ENCODE results near the gene PTPN6. TPM values are rescaled to one million over a fixed set of nuclear protein-coding genes. Genes with fewer than 3 reads are reported as not detected.

The PTPN6 gene
- total and polyA plus RNA-seq, 2 of the 13 experiments (the other 11 are each of a cell fraction or from before 2014, with no cell fraction given), result 10.5 to 10.6 TPM

DNA sequence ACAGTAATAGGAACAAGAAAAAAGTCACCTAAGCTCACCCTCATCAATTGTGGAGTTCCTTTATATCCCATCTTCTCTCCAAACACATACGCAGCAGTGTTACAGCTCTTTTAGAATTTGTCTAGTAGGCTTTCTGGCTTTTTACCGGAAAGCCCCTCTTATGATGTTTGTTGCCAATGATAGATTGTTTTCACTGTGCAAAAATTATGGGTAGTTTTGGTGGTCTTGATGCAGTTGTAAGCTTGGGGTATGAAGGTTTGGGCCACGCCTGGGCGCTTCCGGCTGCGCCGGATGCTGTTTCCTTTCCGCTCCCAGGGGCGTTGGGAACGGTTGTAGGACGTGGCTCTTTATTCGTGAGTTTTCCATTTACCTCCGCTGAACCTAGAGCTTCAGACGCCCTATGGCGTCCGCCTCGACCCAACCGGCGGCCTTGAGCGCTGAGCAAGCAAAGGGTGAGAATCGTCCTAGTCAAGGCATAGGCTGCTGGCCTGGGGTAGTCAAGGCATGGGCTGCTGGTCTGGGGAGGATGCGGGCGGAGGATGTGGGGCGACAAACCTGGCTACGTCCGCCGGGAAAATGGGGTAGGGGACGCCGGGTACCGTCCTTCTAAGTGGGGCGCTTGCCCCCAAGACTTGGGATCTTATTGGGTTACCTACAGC is 7.3 kb upstream of the PTPN6 start, which contains the start of the genes C12orf57 and RNU7-1 (continued):
- TF ChIP-seq, protein P1, sequence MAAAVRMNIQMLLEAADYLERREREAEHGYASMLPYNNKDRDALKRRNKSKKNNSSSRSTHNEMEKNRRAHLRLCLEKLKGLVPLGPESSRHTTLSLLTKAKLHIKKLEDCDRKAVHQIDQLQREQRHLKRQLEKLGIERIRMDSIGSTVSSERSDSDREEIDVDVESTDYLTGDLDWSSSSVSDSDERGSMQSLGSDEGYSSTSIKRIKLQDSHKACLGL (CRISPR knock-in tag; IDR thresholded peaks at IDR 0.05), result no peak
- TF ChIP-seq ZNF101 (CRISPR knock-in tag; IDR thresholded peaks at IDR 0.05; ENCODE audit: borderline replicate concordance, low read depth), result peak; percentile 71; the same call in 1 of the 2 replicates
- no peak for TF ChIP-seq SRSF9 (IDR thresholded peaks at IDR 0.05; ENCODE audit: borderline replicate concordance, insufficient read depth, low read depth, low read length, poor library complexity, severe bottlenecking)
- TF ChIP-seq NR2C2 (CRISPR knock-in tag; IDR thresholded peaks at IDR 0.05; ENCODE audit: borderline replicate concordance), result peak; percentile 43
- TF ChIP-seq SMAD3 (CRISPR knock-in tag; IDR thresholded peaks at IDR 0.05), result peak; percentile 98
- 0 out of 2 replicates have a peak, but pooled peaks have one; percentile 73 for TF ChIP-seq ZNF557 (CRISPR knock-in tag; IDR thresholded peaks at IDR 0.05)
- TF ChIP-seq ZNF775 (CRISPR knock-in tag; IDR thresholded peaks at IDR 0.05; ENCODE audit: borderline replicate concordance), result peak; percentile 91; the same call in 1 of the 2 replicates
- no peak; the same call in 1 of the 2 replicates for TF ChIP-seq ZFY (CRISPR knock-in tag; IDR thresholded peaks at IDR 0.05)
- TF ChIP-seq NFE2 (CRISPR knock-in tag; IDR thresholded peaks at IDR 0.05), result peak; percentile 52; the same call in 1 of the 2 replicates
- no peak; the same call in 1 of the 2 replicates for TF ChIP-seq ZKSCAN1 (IDR thresholded peaks at IDR 0.05; ENCODE audit: low read length)
- TF ChIP-seq ZNF296 (CRISPR knock-in tag; conservative IDR thresholded peaks at IDR 0.05), result no peak
- no peak; the same call in 1 of the 2 replicates for TF ChIP-seq AKAP8 (CRISPR knock-in tag; IDR thresholded peaks at IDR 0.05)
- TF ChIP-seq ZNF570 (CRISPR knock-in tag; IDR thresholded peaks at IDR 0.05; ENCODE audit: borderline replicate concordance), result peak; percentile 86; the same call in 1 of the 2 replicates
- TF ChIP-seq, protein P2, sequence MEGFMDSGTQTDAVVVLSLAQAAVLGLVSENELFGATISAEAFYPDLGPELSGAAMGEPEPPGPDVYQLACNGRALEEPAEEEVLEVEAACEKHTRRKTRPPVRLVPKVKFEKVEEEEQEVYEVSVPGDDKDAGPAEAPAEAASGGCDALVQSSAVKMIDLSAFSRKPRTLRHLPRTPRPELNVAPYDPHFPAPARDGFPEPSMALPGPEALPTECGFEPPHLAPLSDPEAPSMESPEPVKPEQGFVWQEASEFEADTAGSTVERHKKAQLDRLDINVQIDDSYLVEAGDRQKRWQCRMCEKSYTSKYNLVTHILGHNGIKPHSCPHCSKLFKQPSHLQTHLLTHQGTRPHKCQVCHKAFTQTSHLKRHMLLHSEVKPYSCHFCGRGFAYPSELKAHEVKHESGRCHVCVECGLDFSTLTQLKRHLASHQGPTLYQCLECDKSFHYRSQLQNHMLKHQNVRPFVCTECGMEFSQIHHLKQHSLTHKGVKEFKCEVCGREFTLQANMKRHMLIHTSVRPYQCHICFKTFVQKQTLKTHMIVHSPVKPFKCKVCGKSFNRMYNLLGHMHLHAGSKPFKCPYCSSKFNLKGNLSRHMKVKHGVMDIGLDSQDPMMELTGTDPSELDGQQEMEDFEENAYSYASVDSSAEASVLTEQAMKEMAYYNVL (CRISPR knock-in tag; IDR thresholded peaks at IDR 0.05; ENCODE audit: borderline replicate concordance), result no peak; the same call in 1 of the 2 replicates
- TF ChIP-seq, protein P3, sequence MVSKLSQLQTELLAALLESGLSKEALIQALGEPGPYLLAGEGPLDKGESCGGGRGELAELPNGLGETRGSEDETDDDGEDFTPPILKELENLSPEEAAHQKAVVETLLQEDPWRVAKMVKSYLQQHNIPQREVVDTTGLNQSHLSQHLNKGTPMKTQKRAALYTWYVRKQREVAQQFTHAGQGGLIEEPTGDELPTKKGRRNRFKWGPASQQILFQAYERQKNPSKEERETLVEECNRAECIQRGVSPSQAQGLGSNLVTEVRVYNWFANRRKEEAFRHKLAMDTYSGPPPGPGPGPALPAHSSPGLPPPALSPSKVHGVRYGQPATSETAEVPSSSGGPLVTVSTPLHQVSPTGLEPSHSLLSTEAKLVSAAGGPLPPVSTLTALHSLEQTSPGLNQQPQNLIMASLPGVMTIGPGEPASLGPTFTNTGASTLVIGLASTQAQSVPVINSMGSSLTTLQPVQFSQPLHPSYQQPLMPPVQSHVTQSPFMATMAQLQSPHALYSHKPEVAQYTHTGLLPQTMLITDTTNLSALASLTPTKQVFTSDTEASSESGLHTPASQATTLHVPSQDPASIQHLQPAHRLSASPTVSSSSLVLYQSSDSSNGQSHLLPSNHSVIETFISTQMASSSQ (IDR thresholded peaks at IDR 0.05; ENCODE audit: low read depth), result peak; percentile 65
- TF ChIP-seq, protein P3 (CRISPR knock-in tag; IDR thresholded peaks at IDR 0.05; ENCODE audit: borderline replicate concordance), result peak; percentile 69; the same call in 1 of the 2 replicates
- peak; percentile 97 for TF ChIP-seq HOXA7 (CRISPR knock-in tag; IDR thresholded peaks at IDR 0.05)
- TF ChIP-seq, protein P4, sequence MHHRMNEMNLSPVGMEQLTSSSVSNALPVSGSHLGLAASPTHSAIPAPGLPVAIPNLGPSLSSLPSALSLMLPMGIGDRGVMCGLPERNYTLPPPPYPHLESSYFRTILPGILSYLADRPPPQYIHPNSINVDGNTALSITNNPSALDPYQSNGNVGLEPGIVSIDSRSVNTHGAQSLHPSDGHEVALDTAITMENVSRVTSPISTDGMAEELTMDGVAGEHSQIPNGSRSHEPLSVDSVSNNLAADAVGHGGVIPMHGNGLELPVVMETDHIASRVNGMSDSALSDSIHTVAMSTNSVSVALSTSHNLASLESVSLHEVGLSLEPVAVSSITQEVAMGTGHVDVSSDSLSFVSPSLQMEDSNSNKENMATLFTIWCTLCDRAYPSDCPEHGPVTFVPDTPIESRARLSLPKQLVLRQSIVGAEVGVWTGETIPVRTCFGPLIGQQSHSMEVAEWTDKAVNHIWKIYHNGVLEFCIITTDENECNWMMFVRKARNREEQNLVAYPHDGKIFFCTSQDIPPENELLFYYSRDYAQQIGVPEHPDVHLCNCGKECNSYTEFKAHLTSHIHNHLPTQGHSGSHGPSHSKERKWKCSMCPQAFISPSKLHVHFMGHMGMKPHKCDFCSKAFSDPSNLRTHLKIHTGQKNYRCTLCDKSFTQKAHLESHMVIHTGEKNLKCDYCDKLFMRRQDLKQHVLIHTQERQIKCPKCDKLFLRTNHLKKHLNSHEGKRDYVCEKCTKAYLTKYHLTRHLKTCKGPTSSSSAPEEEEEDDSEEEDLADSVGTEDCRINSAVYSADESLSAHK (CRISPR knock-in tag; IDR thresholded peaks at IDR 0.05; ENCODE audit: borderline replicate concordance), result 0 out of 2 replicates have a peak, but pooled peaks have one; percentile 87
- no peak for TF ChIP-seq ZSCAN20 (CRISPR knock-in tag; IDR thresholded peaks at IDR 0.05; ENCODE audit: borderline replicate concordance)
- no peak; the same call in 1 of the 2 replicates for TF ChIP-seq SMAD1 (CRISPR knock-in tag; IDR thresholded peaks at IDR 0.05; ENCODE audit: borderline replicate concordance, low read depth)
